Psoas muscle (tissue), 8 donors: Measurements from ENCODE around the gene DNASE1L3. TPM values are rescaled to one million over a fixed set of nuclear protein-coding genes. Genes with fewer than 3 reads are reported as not detected.

Experiments used
- ATAC-seq, 4 donors: fragments of 200-7000 bp; cut with Tn5 transposase; one replicate each; pipeline ENCODE4 v1.9.1; 2020; ENCODE audit warnings: moderate library complexity in 3 of 4, mild to moderate bottlenecking in 2 of 4
- DNase-seq, 2 donors: peaks; one replicate each; pipeline ENCODE4 v3.0.0-alpha.2; 2020
- H3K27ac ChIP-seq: fragments of 200-600 bp; one replicate; pipeline ENCODE4 v1.8.0; 2022
- H3K27me3 ChIP-seq, 3 donors: fragments of 200-600 bp in 1 of 3; one replicate each; pipeline versions ENCODE4 v1.6.1 to v1.8.0; 2013 to 2022; ENCODE audit warnings: low read length in 2 of 3, mild to moderate bottlenecking in 2 of 3, moderate library complexity in 1 of 3; ENCODE audit not compliant: insufficient read depth in 3 of 3
- H3K36me3 ChIP-seq, 2 donors: fragments of 200-600 bp in 1 of 2; one replicate each; pipeline versions ENCODE4 v1.6.1 to v1.8.0; 2013 to 2022; ENCODE audit warnings: low read depth in 1 of 2, mild to moderate bottlenecking in 1 of 2, moderate library complexity in 1 of 2; ENCODE audit not compliant: insufficient read depth in 1 of 2
- H3K4me1 ChIP-seq: fragments of 200-600 bp; one replicate; pipeline ENCODE4 v1.8.0; 2022
- H3K4me3 ChIP-seq: fragments of 200-600 bp; one replicate; pipeline ENCODE4 v1.8.0; 2022; ENCODE audit warnings: mild to moderate bottlenecking
- H3K9me3 ChIP-seq: fragments of 200-600 bp; one replicate; pipeline ENCODE4 v1.8.0; 2022
- WGBS, 3 donors: extraction: QIAGEN DNeasy Blood & Tissue Kit; methylation state at CpG; one replicate each; pipeline versions ENCODE4 v1.1.6 to v1.1.7; 2013; 5-methylcytosine and 5-hydroxymethylcytosine counted together
- intact Hi-C, 2 donors: fragments of 100-400 bp; cut with DNase I; formaldehyde crosslinking; loops; one replicate each; pipeline versions ENCODE4 v1.11.0 to v1.14.2; 2022
- polyA plus RNA-seq, 3 donors: library from polyadenylated mRNA; stranded (reverse); fragments of 200-250 nt; gene quantifications; one replicate each; pipeline ENCODE4 v1.2.3, GENCODE V29; 2013
- total RNA-seq, 4 donors: library from RNA; stranded (reverse); fragmentation: NEBNext Ultra II Directional in 2 of 4; extraction: Animal tissue kit (Norgen Biotek cat#: 25700) in 2 of 4; gene quantifications; one replicate each; pipeline versions ENCODE4 v1.2.1 to v1.2.4, GENCODE V29; 2021 to 2023
- TF ChIP-seq, protein P1 (sequence below): fragments of 200-600 bp; IDR thresholded peaks from one replicate; pipeline ENCODE4 v1.8.0; 2022; ENCODE audit warnings: antibody characterized with exemption
- donor health status: healthy with polysubstance abuse.
- donor health status: DM: no; HTN: no; CAD: no; lungs with moderate emphysema.
- donor health status: Bipolar disorder and iron deficiency.
- donor health status: healthy.
- donor health status: DM: yes; HTN: yes; CAD: no.
- donor health status: DM: no; HTN: no; CAD: no.
- donor health status: DM: no; HTN: no; CAD: no.
- donor health status: DM: yes; HTN: yes; CAD: no.

Gene DNASE1L3
- total and polyA plus RNA-seq, 7 donors, result 0.18 to 1.4 (median 0.73) TPM

DNA sequence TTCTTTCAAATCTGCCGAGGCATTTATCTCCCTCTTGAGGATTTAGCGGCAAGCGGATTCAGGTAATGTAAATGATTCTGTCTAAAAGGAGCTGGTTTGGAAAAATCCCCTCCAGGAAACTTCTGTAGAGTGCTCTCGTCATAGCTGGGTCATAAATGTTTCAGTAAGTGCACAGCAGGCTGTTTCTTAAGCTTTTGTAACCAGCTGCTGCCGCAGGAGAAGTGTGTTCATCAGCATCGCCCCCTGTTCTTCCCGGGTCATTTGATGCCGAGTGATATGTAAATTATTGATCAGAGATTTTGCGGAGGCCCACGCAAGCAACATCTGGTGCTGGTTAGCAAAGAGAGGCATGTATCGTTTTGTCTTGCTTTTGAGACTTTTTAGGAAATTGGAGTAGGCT lies 53.1 kb downstream of the DNASE1L3 start:
- DNase-seq, result no peak
- no peak overlapping the region for H3K27ac ChIP-seq
- H3K9me3 ChIP-seq, result no peaks in the 10 kb centered on the region
- peaks cover 0 to 12% of the 10 kb centered on the region in 2 donors for H3K36me3 ChIP-seq
- H3K4me3 ChIP-seq, result no peak overlapping the region
- H3K27me3 ChIP-seq, result no peaks in the 10 kb centered on the region
- no peak for ATAC-seq
- intact Hi-C loops, result no loop called here
- H3K4me1 ChIP-seq, result no peaks in the 10 kb centered on the region
- WGBS, 3 donors, result 64 to 70% (median 68%) methylated on average over 11 of the region's 11 CpGs
- TF ChIP-seq, protein P1, sequence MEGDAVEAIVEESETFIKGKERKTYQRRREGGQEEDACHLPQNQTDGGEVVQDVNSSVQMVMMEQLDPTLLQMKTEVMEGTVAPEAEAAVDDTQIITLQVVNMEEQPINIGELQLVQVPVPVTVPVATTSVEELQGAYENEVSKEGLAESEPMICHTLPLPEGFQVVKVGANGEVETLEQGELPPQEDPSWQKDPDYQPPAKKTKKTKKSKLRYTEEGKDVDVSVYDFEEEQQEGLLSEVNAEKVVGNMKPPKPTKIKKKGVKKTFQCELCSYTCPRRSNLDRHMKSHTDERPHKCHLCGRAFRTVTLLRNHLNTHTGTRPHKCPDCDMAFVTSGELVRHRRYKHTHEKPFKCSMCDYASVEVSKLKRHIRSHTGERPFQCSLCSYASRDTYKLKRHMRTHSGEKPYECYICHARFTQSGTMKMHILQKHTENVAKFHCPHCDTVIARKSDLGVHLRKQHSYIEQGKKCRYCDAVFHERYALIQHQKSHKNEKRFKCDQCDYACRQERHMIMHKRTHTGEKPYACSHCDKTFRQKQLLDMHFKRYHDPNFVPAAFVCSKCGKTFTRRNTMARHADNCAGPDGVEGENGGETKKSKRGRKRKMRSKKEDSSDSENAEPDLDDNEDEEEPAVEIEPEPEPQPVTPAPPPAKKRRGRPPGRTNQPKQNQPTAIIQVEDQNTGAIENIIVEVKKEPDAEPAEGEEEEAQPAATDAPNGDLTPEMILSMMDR, result no peak

DNA sequence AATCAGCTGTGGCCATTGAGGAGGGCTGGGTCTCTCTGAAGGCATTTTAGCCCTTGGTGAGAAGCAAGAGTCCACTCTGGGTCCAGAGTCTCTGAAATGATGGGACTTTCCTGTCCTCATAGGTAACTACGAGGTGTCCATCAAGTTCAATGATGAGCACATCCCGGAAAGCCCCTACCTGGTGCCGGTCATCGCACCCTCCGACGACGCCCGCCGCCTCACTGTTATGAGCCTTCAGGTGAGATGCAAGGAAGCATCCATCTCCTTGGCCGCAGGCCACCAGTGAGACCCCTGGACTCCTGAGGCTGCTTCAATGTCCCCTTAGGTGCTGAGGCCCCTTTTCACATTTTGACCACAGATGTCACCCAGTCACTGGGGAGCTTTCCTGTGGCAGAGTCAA lies 54.9 kb downstream of the DNASE1L3 start:
- intact Hi-C loops, result no loop called here
- no peak overlapping the region for H3K27ac ChIP-seq
- H3K4me1 ChIP-seq, result no peaks in the 10 kb centered on the region
- peaks cover 0 to 12% of the 10 kb centered on the region in 2 donors for H3K36me3 ChIP-seq
- WGBS, 3 donors, result 97 to 98% (median 98%) methylated on average over 10 of the region's 10 CpGs
- no peak overlapping the region for H3K4me3 ChIP-seq
- DNase-seq (no peak), ATAC-seq (no peak)
- no peaks in the 10 kb centered on the region for H3K9me3 ChIP-seq
- TF ChIP-seq, protein P1, result no peak
- H3K27me3 ChIP-seq, result no peaks in the 10 kb centered on the region

DNA sequence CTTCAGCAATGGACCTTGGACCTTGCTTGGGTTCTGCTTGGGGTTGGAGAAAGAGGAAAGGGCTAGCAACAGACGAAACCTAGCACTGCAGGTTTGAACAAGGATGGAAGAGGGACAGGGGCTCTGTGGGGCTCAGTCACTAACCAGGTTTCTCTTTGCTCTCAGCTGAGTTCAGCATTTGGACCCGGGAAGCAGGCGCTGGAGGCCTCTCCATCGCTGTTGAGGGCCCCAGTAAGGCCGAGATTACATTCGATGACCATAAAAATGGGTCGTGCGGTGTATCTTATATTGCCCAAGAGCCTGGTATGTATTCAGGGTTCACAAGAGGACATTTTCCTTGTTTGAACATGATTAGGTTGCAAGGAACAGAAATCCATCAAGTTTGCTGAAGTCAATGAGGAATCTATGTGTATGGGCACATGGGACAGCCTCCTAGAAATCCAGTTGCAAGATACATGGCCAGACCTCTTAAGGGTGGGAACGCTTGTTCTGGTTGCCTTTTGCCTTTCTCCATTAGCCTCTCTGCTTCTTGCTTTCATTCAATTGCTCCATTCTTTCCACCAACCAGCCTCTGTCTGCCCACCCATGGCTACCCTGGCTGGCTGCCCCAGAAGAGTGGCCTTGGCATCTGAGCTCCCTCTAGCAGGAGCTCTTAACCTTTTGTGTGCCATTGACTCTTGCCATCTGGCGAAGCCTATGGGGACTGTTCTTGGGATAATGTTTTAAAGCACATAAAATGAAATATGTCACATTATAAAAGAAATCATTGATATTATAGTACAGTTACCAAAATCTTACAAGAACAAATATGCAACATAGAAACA lies 55.9 kb downstream of the DNASE1L3 start:
- Histone ChIP-seq H3K4me1 (no peaks in the 10 kb centered on the region), H3K27ac (no peak overlapping the region), H3K36me3 (peaks cover 0 to 19% of the 10 kb centered on the region in 2 donors), H3K27me3 (no peaks in the 10 kb centered on the region), H3K9me3 (no peaks in the 10 kb centered on the region), H3K4me3 (no peak overlapping the region)
- ATAC-seq (no peak), DNase-seq (no peak)
- intact Hi-C loops, result no loop called here
- WGBS, 3 donors, result 88 to 89% (median 88%) methylated on average over 10 of the region's 10 CpGs
- TF ChIP-seq, protein P1, result no peak

DNA sequence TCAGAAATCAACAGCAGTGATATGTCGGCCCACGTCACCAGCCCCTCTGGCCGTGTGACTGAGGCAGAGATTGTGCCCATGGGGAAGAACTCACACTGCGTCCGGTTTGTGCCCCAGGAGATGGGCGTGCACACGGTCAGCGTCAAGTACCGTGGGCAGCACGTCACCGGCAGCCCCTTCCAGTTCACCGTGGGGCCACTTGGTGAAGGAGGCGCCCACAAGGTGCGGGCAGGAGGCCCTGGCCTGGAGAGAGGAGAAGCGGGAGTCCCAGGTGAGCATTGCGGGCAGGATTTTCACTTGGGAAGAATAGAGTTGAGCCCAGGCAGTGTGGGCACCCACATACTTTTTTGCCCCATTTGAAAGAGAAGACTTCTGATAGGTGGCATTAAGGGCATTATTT lies 57.4 kb downstream of the DNASE1L3 start:
- H3K4me3 ChIP-seq, result no peak overlapping the region
- no peaks in the 10 kb centered on the region for H3K9me3 ChIP-seq
- TF ChIP-seq, protein P1, result no peak
- no peaks in the 10 kb centered on the region for H3K27me3 ChIP-seq
- no peak overlapping the region for H3K27ac ChIP-seq
- DNase-seq (no peak), ATAC-seq (no peak)
- H3K36me3 ChIP-seq, result peaks cover 0 to 24% of the 10 kb centered on the region in 2 donors
- intact Hi-C loops, result no loop called here
- no peaks in the 10 kb centered on the region for H3K4me1 ChIP-seq
- WGBS, 3 donors, result 95 to 96% (median 96%) methylated on average over 16 of the region's 16 CpGs
